Stimulated activated CD4-positive, alpha-beta T cell treated with anti-CD3 and anti-CD28 coated beads, Interleukin-15, amount 100 ng/mL, for 1 hour (primary cell): ENCODE data around the gene SELENON.

Experiments used
- DNase-seq, 2 donors: peaks; one replicate each; pipeline ENCODE4 v3.0.0-alpha.2; 2020; ENCODE audit warnings: low read depth in 1 of 2, low spot score in 1 of 2

The SELENON gene

GRCh38 chr1:25792115-25792514 is 7.9 kb upstream of the SELENON start:
- DNase-seq = no peak

GRCh38 chr1:25793585-25794170 is 6.3 kb upstream of the SELENON start:
- no peak for DNase-seq

- no peak for DNase-seq
These were observed 5.7 kb upstream of the SELENON start for GRCh38 chr1:25794325-25794724.

DNA sequence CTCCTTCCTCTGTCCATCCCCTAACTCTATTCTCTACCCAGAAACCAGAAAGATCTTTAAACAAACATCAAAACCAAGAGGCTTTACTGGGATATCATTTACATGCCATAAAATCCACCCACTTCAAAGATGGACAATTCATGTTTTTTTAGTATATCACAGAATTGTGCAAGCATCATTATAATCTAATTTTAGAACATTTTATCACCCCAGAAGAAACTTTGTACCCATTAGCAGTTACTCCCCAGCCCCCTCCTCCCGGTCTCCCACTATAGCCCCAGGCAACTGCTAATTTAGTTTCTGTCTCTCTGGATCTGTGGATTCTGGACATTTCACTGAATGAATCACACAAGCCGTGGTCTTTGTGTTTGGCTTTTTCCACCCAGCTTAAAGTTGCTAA is 4.8 kb upstream of the SELENON start:
- no peak for DNase-seq

DNA sequence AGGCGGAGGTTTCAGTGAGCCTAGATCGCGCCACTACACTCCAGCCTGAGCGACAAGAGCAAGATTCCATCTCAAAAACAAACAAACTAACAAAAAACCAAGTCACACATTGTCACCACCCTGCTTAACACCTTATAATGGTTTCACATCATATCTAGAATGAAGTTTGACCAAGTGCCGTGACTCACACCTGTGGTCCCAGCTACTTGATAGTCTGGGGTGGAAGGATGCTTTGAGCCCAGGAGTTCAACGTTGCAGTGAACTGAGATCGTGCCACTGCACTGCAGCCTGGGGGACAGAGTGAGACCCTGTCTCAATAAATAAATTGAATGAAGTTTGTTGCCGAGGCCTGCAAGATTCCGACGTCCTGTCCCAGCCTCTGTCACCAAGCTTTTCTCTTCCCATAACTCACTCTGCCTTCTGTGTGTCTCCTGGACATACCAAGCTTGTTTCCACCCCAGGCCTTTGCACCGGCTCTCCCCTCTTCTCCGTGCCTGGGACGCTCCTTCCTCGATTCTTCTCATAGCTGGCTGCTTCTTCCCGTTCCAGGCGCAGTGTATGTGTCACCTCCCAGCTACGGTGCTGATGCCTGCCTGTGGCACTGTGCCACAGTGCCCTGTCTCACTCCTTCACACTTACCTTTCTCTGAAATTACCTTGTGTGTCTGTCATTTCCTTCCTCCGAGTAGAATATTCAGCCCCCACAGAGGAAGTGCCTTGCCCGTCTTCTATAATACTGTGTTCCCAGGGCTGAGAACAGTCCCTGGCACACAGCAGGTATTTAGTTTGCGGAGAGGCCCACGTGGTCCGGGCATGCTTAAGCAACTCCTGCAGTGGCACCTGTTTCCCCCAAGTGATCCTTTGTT is 3.8 kb upstream of the SELENON start:
- DNase-seq = no peak

DNA sequence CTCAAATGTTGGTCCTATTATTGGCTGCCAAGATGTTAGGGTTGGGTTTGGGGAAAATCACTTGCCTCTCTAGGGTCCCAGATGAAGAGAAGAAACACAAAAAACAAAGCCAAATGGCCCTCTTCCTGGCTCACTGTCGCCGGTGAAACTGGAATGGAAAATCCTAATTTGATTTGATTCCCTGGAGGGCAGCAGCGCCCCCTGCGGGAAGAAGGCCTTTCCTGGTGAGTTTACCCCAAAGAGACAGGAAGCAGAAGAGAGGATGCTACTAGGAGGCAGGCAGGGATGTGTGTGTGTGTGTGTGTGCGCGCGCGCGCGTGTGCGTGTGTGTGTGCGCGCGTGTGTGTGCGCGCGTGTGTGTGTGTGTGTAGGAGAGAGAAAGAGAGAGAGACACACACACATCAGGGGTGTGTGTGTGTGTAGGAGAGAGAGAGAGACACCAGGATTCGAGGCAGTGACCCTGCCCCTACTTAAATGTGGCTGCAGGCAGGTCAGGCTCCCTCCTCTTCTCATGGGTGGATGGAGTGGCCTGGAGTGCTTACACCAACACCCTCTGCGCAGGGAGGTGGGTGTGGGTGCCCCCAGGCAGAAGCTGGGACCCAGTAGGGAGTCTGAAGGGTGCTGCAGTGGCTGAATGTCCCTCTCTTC is 3.1 kb upstream of the SELENON start:
- peak; percentile 65 to 81 for DNase-seq

DNA sequence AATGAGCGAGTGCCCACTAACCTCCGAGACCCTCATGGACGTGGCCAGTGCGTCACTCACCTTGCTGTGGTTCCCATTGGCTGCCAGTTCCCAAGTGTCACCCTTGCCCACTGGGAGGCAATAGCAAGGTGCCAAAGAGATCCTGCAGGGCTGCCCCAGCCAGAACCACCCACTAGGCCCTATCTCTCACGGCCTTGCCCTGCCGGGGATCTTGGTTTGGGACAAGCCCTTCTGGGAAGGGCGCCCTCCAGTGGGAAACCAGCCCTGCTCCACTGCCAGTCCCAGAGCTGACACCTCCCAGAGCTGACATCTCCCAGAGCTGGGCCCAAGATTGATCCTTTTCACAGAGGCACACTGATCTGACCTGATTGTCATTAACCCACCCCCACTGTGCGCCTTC is 2.1 kb upstream of the SELENON start:
- DNase-seq = no peak

- DNase-seq = no peak
These were observed 1.2 kb upstream of the SELENON start for GRCh38 chr1:25798666-25799351.

- no peak for DNase-seq
These were observed 550 bp upstream of the SELENON start for GRCh38 chr1:25799352-25799934.

DNA sequence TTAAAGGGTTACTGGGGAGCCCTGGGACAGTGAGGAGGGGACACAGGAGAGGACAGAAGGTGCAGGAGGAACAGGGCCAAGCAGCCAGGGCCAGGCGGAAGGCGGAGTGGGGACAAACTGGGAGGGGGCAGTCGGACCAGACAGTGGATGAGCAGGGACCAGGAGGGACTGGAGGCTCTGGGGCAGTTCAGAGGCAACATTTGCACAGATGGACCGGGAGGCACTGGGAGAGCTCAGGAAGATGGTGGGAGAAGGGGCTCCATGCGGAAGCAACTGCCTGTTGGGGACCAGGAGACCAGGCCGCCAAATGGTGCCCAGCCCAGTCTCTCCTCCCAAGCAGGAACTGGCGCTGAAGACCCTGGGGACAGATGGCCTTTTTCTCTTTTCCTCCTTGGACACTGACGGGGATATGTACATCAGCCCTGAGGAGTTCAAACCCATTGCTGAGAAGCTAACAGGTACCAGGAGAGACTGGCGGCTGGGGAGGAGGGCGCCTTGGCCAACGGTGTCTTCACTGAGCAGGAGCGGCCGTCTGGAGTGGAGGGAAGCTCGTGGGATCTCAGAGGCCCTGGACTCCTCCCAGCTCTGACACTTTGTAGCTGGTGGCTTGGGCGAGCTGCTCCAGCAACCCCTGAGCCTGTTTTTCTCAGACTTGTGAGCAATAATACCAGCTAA is 847 bp downstream of the SELENON start:
- DNase-seq = no peak

DNA sequence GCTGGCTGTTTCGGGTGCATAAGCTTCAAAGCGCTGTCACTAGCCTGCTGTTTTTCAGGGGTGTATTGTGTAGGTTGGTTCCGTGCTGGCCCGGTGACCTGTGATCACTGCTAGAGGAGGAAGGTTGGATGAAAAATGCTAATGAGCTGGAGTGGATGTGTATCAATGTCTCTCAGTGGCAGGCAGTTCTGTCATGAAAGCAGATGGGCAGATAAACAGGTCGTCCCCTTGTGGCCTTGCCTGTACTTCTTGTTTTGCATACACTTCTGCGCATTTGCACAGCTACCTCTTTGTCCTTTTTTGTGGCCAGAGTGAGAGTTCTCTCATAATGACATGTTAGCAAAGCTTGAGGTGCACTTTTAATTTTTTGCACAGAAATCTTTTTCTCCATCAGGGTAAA is 2.9 kb downstream of the SELENON start:
- DNase-seq = no peak

- DNase-seq = no peak
These were observed 3.4 kb downstream of the SELENON start for GRCh38 chr1:25803368-25803767.

GRCh38 chr1:25804244-25804963 is 4.4 kb downstream of the SELENON start:
- DNase-seq = no peak

DNA sequence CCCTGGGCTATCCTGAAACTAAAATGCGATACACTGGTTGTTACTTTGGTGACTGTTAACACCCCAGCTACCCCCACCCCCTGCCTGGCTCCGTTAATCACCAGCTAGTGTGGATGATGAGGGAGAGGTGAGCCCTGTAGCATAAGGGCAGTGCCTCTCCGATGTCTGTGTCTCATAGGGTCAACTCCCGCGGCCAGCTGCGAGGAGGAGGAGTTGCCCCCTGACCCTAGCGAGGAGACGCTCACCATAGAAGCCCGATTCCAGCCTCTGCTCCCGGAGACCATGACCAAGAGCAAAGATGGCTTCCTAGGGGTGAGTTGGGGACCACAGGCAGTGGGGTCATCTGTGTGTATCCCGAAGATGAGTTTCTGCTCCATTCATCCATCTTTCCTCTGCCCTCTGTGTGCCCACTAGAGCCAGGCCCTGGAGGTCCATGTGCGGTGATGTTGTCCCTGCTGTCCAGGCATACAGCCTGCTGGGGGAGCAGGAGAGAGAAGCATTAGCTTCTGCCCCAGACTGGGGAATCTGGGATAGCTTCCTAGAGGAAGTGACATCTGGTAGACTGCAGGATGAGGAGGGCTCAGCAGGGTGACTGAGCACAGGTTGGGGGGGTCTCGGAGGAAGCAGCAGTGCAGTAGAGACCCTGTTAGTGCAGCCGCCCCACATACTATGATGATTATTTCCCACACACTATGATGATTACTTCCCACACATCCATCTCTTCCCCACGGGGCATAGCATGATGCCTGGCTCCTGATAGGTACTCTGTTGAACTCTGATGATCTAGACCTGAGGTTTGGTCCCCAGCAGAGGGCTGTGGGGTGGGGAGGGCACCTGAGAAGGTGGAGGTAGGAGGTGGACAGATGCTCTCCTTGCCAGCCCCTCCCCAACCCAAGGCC is 5.2 kb downstream of the SELENON start:
- DNase-seq = no peak

- no peak for DNase-seq
These were observed 5.9 kb downstream of the SELENON start for GRCh38 chr1:25805863-25806225.

DNA sequence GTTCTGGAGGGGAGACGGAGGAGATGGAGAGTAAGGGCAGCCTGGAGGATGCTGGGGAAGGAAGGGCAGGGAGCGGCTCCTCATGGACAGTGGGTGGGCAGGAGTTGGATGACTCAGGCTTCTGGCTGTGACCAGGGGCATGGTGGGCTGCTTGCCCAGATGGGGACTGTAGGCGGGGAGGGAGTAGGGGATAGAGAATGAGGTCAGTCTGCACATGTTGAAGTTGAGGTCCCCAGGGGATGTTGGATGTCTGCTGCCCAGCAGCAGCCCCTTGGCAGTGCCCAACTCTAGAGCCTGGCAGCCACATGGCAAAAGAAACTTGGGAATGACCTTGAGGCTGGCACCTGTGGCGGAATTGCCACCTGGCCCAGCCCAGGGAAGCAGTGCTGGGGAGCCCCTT is 6.4 kb downstream of the SELENON start:
- DNase-seq = no peak

GRCh38 chr1:25807480-25808390 is 7.7 kb downstream of the SELENON start:
- no peak for DNase-seq
